Coronary artery (tissue), 2 donors: ENCODE results near the gene RCC2.
"Not testable (repeated sequence)": the region's sequence is repeated elsewhere in the genome, so short reads cannot be mapped to it uniquely, and the experiment has no call there.

Source experiments
- DNase-seq: peaks from one replicate; pipeline ENCODE4 v3.0.0-alpha.2; 2017; ENCODE audit warnings: low spot score
- H3K27ac ChIP-seq, 2 donors: fragments of 200-600 bp; sonication (generic); one replicate each; pipeline ENCODE4 v1.5.1; 2016 to 2019
- H3K4me3 ChIP-seq: fragments of 200-600 bp; sonication (generic); 2 replicates; pipeline ENCODE4 v1.5.1; 2016; ENCODE audit warnings: mild to moderate bottlenecking, moderate library complexity
- TF ChIP-seq, protein P1 (sequence below): fragments of 200-600 bp; sonication (generic); IDR thresholded peaks from one replicate; pipeline ENCODE4 v1.5.1; 2019; ENCODE audit warnings: antibody characterized with exemption

RCC2 gene

DNA sequence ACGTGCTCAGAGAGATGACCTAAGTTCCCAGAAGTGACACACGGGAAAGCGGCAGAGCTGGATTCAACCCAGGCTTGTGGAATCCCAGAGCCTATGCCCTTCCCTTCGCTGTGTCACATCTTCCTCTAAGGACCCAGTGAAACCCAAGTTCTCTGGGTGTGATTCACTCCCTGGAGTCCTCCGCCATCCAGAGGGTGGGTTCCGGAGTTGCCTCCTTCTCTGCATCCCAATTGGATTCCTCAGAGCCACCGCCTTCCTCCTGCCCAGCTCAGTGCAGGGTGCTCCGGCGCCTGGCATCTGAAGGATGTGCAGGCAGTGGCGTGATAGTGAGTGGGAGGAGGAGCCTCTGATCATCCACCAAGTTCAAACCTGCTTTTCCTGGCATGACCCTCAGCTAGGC lies 20.7 kb upstream of the RCC2 start:
- no peak for DNase-seq
- Histone ChIP-seq H3K27ac (no peak overlapping the region), H3K4me3 (no peak overlapping the region)
- TF ChIP-seq, protein P1, sequence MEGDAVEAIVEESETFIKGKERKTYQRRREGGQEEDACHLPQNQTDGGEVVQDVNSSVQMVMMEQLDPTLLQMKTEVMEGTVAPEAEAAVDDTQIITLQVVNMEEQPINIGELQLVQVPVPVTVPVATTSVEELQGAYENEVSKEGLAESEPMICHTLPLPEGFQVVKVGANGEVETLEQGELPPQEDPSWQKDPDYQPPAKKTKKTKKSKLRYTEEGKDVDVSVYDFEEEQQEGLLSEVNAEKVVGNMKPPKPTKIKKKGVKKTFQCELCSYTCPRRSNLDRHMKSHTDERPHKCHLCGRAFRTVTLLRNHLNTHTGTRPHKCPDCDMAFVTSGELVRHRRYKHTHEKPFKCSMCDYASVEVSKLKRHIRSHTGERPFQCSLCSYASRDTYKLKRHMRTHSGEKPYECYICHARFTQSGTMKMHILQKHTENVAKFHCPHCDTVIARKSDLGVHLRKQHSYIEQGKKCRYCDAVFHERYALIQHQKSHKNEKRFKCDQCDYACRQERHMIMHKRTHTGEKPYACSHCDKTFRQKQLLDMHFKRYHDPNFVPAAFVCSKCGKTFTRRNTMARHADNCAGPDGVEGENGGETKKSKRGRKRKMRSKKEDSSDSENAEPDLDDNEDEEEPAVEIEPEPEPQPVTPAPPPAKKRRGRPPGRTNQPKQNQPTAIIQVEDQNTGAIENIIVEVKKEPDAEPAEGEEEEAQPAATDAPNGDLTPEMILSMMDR = no peak

DNA sequence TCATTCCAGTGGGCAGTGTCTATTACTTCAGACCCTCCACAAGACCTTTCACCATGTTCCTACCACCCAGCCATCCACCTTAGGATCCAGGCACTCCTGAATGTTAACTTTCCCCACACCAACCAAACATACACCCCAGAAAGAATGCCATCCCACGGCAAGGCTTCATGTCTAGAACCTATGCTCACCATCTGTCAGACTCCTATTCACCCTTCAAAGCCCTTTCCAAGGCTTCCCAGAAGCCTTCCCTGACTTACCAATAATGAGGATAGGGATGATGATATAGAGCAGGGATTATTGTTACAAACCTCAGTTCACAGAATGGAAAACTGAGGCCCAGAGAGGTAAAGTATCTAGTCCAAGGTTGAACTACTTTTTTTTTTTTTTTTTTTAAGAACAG lies 19.3 kb upstream of the RCC2 start:
- TF ChIP-seq, protein P1 = no peak
- Histone ChIP-seq H3K4me3 (no peak overlapping the region), H3K27ac (no peak overlapping the region)
- no peak for DNase-seq

DNA sequence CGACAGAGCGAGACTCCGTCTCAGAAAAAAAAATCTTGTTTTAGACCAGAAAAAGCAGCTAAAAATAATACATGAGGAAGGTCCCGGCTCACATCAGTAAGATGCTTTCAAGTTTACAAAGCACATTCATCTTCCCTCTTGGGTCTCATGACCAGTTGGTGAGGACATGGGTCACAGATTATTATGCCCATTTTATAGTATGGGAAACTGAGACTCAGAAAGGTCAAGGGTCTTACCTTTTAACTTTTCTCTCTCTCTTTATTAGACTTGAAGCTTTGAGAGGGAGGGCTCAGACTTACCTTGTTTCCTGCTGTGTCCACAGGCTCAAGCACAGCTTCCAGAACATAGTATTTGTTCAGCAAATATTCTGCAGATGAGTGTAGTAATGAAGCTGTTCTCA lies 13.2 kb upstream of the RCC2 start:
- H3K27ac ChIP-seq = no peak overlapping the region
- TF ChIP-seq, protein P1 = no peak
- no peak for DNase-seq
- H3K4me3 ChIP-seq = no peak overlapping the region

DNA sequence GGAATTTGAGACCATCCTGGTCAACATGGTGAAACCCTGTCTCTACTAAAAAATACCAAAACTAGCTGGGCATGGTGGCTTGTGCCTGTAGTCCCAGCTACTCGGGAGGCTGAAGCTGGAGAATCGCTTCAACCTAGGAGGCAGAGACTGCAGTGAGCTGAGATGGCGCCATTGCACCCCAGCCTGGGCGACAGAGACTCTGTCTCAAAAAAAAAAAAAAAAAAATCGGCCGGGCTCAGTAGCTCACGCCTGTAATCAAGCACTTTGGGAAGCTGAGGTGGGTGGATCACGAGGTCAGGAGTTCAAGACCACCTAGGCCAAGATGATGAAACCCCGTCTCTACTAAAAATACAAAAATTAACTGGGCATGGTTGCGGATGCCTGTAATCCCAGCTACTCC lies 12.7 kb upstream of the RCC2 start:
- not testable (repeated sequence) for DNase-seq, H3K27ac ChIP-seq, H3K4me3 ChIP-seq

DNA sequence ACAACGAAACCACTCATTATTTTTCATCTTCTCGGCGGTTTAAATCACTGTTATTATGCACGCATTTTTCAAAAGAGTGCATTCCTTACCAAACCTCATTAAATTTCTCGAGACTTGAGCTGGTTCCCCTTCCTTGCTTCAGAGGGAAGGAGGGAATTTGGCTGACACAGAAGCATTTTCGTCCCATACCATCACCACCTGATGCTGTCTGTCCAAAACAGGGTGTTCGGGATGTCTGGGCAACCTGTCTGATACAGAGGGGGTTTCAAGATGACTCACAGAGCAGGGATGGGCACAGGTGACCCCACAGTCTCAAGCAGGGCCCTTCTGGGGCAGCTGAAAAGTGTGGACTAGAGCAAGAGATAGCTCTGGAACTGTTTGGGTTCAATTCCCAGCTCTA lies 12.3 kb upstream of the RCC2 start:
- TF ChIP-seq, protein P1 = no peak
- DNase-seq = no peak

DNA sequence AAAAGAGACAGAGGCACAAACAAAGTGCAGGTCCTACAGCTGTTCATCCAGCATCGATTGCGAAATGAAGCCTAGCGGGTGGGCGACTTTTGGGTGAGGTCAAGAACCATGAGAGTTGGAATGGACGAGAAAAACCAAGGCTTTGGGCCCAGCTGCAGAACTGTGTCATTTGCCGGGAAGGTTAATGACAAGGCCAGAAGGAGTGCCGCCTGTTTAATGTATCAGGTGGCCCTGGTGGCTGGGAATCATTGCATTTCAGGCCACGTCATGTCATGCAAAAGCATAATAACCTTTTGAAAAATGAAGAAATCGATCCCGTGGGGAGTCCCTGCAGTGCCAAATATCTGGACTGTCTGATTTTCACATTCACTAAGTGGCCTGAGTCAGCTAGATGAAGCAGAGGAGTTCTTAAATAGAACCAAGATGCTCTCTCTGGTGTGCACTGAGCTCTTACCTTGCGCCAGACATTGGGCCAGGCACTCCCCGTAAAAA lies 8.1 kb upstream of the RCC2 start:
- no peak overlapping the region for H3K27ac ChIP-seq
- TF ChIP-seq, protein P1 = no peak
- no peak overlapping the region for H3K4me3 ChIP-seq
- no peak for DNase-seq

More for the DNA sequence above, 12.3 kb upstream of the RCC2 start:
- Histone ChIP-seq H3K4me3 (no peak overlapping the region), H3K27ac (no peak overlapping the region)

DNA sequence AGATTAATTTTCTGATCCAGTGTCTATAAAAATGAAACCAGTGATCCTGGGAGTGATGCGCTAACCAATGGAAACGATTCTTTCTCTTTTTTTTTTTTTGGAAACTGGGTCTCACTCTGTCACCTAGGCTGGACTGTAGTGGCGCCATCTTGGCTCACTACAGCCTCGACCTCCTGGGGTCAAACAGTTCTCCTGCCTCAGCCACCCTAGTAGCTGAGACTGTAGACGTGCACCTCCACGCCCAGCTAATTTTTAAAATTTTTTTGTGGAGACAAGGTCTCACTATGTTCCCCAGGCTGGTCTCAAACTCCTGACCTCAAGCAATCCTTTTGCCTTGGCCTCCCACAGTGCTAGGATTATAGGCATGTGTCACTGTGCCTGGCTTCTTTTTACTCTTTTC lies 3.4 kb upstream of the RCC2 start:
- Histone ChIP-seq H3K27ac (no peak overlapping the region), H3K4me3 (no peak overlapping the region)
- DNase-seq = no peak
- TF ChIP-seq, protein P1 = no peak

DNA sequence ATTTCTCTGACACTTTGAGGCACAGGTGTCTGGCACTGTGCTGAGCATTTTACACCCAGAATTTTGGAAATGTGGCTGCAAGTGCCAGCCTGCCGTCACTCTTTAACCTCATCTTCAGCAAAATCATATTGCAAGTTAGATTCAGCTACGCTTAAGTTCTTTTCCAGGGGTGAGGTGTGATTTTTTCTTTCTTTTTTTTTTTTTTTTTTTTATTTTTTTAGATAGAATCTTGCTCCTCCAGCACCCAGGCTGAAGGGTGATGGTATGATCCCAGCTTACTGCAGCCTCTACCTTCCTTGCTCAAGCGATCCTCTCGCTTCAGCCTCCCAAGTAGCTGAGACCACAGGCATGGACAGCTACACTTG lies 2.5 kb upstream of the RCC2 start:
- H3K4me3 ChIP-seq = no peak overlapping the region
- TF ChIP-seq, protein P1 = no peak
- no peak for DNase-seq
- no peak overlapping the region for H3K27ac ChIP-seq
